LHCN-M2 (cell line): Measurements from ENCODE around the gene CACNB3. TPM values are rescaled to one million over a fixed set of nuclear protein-coding genes. Genes with fewer than 3 reads are reported as not detected.

Source experiments
- DNase-seq: peaks from one replicate; pipeline ENCODE4 v3.0.0-alpha.2; 2012; ENCODE audit warnings: low read depth
- polyA plus RNA-seq: library from polyadenylated mRNA; unstranded; fragments of >200 nt; gene quantifications from one replicate; pipeline ENCODE4 v1.2.1, GENCODE V29; 2012; ENCODE audit warnings: missing spikeins
- total RNA-seq: library from RNA; depleted of rRNA; stranded (reverse); fragments of >200 nt; gene quantifications from 2 replicates; pipeline ENCODE4 v1.2.3, GENCODE V29; 2014; rRNA removed

The CACNB3 gene
- 29.4 and 30.0 TPM in 2 replicates for total RNA-seq
- polyA plus RNA-seq = 44.9 TPM

- DNase-seq = peak; percentile 30
Measured at GRCh38 chr12:48817873-48818830, at the start of gene CACNB3. CACNB3 (plus strand) TSS chr12:48818496; CDS start chr12:48818930, 434 bp downstream.

- DNase-seq = no peak
Measured at GRCh38 chr12:48768736-48769135, 49.6 kb upstream of the CACNB3 start.

GRCh38 chr12:48770756-48771155 lies 47.5 kb upstream of the CACNB3 start:
- DNase-seq = no peak

- DNase-seq = no peak
Measured at GRCh38 chr12:48771588-48772112, 46.6 kb upstream of the CACNB3 start.

- DNase-seq = no peak
Measured at GRCh38 chr12:48773686-48774085, 44.6 kb upstream of the CACNB3 start.

DNA sequence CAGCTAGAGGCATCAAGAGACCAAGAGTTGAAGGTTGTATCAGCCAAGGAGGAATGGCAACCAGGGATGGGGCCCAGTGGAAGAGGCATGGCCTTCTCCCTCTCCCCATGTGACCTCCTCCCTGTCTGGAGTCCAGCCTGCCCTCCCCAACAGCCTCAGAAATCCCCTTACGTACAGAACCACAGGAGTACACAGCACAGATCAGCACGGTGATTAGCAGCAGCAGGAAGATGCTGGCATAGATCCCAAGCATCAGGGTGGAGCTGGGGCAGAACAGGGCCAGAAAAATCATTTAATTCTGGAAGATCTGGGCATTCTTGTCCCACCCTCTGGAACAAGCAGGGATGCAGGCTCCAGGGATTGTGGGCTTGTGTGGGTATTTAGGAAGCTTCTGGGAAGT lies 43.8 kb upstream of the CACNB3 start:
- DNase-seq = no peak

DNA sequence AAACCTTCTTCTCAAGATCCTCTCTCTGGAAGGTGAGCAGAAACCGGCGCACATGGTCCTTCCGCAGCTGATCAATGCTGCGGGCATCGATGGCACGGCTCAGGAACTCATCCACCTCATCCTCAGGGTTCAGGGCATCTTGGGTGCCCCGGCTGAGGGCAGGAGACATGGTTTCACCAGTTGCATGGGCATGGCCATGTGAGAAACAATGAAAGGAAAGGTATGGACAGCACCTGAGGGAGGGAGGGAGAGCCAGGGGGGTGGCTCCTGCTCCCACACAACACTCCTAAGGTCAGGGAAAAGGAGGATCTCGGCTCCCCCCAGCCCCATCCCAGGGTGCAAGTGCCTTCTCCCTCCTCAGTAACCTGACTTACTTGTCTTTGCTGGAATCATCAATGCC lies 43.0 kb upstream of the CACNB3 start:
- DNase-seq = no peak

GRCh38 chr12:48775991-48776649 lies 42.2 kb upstream of the CACNB3 start:
- no peak for DNase-seq

DNA sequence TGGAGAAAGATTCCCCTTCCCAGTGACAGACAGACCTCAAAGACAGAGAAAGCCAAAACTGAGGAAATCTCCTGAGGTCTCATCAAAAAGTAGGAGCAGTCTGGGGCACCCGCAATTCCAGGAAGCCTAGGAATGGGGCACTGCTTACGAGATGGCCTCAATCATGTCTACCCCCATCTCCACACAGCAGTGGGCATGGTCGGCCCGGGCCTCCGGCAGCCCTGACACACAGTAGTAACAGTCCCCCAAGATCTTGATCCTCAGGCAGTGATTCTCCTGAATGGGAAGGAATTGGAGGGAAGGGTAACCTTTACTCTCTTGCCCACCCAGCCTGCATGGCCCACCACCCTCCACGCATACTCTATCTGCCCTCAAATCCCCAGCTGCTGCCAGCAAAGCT lies 41.3 kb upstream of the CACNB3 start:
- DNase-seq = no peak

DNA sequence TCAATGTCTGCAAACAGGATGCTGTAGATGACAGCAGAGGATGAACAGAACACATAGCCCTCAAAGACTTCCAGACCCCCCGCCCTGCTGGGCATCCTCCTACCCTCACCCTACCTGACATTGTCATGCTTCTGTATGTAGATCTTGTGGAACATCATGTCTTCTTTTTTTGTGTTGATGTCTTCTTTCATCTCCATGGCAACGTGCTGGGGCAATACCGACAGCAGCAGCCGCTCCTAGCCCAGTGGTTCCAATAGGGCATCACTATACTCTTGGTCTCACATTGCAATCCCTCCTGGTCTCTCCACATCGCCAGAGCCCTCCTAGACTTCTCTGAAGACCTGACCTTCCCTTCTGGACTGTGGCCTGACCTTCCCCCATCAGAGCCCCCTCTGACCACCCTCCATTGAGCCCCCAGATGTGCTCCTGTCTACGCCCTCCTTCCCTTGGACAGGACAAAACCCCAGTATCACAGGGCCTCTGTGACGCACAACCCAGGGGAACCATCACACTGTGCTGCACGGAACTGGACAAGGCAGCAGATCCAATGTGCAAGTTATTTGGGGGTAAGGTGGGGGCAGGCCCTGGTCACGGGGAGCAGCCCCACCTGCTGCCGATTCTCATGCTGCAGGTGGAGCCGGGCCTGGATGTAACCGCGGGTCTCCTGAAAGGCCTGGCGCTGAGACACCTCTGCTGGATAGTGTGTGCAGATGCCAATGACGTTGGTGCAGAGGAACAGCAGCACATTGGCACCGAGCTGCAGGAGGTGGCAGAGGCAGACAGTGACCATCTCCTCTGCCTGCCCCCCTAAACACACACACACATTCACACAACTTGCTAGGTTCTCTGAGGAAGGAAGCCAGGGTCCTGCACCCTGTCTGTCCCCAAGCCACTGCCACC lies 40.5 kb upstream of the CACNB3 start:
- no peak for DNase-seq

GRCh38 chr12:48779869-48780268 lies 38.4 kb upstream of the CACNB3 start:
- DNase-seq = peak; percentile 62

DNA sequence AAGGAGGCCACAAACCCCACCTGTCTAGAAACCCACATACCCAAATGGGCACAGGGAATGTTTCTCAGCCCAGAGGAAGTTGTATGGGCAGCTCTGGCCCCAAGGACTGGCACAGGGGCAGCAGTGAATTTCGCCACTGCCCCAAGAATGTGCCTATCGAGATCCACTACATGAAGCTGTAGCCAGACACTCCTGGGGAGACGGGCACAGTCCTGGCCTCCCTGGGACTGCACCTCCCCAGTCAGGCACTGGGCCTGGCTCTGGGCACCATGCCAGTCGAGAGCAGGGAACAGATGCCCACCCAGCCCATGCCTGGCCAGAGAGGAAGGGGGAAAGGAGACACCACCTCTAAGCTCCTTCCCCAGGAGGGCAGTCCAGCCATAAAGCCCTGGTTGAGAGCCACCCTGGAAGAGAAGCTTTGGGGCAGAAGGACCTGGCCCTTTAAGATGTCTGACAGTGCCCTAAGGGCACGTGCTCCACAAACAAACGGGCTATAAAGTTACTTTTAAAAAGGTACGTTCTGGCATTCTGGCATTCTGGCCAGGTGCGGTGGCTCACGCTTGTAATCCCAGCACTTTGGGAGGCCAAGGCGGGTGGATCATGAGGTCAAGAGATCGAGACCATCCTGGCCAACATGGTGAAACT lies 37.8 kb upstream of the CACNB3 start:
- no peak for DNase-seq

DNA sequence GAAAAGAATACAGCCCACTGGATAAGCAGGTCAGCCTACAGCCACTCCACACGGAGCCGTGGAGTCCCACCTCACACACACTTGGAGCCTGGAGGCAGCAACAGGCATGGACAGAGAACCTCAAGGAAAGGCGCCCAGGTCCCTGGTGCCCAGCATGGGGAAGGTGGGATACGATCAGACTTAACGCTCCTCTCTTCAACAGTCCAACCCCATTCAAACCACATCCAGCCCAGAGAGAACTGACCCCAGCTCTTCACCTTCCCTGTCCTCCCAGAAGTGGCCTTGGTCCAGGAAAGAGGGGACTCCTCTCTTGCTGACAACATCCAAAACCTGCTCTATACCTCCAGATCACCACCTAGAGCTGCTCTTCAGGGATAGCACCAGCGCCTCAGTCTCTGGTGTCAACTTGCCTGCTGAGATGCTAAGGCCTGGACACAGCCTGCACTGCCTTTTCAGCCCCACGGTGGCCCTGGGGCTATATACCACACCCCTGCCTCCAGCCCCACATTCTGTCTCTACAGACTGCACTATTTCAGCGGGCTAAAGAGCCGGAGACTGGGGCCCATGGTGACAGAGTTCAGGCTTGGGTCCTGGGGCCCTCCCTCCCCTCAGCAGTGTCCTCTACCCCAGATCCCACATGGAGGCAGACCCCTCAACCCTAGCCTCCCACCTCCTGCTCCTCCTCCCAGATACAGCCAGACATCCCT lies 36.4 kb upstream of the CACNB3 start:
- no peak for DNase-seq

DNA sequence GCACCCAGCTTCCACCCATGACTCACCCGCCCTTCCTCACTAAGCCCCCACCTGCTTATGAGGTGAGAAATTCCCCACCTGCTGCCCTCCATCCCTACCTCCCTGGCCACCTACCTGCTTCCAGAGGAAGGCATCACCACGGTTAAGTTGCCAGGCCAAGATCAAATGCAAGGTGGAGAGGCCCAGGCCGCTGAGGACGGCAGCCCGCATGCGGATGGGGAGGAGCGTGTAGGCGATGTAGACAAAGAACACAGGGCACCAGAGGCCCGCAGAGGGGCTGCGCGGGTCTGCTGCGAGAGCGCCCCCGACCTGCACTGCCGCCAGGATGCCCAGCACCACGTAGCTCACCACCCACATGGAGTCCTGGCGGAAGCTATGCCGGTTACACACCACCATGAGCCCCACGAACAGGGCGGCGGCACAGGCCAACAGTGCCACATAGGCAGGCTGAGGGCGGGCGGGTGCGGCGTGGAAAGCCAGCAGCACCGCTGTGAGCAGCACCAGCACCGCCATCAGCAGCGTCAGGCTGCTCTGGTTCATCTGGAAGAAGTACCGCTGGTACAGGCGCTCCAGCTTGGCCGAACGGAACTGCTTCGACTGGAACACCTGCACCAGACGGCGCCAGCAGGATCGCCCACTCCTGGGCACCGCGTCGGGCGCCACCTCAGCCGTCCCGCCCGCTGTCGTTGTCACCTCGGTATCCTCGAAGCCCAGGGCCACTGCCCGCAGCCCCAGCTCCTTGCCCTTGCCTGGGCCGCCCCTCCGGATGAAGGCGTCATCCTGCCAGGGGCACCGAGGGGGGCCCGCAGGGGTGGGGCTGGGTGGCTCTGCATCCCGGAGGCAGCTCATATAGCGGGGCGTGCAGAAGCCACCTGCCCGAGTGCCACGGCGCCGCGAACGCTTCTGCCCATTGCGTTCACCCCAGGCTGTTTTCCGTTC lies 35.6 kb upstream of the CACNB3 start:
- DNase-seq = no peak

DNA sequence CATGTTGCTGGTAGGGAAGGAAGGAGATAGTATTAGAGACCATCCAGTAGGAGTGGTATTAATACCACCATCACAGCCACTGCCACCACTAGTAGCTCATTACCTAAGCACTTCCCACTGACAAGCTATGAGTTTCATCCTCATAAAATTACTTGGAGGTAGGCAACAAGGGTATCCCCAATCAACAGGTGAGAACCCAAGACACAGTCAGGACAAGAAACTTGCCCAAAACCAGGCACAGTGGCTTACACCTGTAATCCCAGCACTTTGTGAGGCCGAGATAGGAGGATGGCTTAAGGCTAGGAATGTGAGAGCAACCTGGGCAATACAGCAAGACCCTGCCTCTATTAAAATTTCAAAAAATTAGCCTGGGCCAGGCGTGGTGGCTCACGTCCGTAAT lies 34.9 kb upstream of the CACNB3 start:
- no peak for DNase-seq

GRCh38 chr12:48786591-48787544 lies 31.4 kb upstream of the CACNB3 start:
- DNase-seq = no peak

GRCh38 chr12:48787791-48788523 lies 30.3 kb upstream of the CACNB3 start:
- DNase-seq = peak; percentile 15
